ENCODE results near the gene PTTG2.
"Not testable (repeated sequence)": the region's sequence is repeated elsewhere in the genome, so short reads cannot be mapped to it uniquely, and the experiment has no call there.

PTTG2 gene

DNA sequence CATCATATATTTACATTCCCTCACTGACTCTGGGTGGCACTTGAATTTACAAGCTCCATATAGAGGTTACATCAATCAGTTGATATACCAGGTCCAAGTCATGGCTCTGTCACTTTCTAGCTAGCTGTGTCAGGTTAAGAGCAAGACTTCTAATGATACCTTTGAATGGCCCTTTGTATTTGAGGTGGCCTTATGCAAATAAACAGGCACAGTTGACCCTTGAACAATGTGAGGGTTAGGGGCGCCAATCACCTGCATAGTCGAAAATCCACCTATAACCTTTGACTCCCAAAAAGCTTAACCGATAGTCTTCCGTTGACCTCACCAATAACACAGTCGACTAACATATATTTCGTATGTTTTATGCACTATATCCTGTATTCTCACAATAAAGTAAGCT lies 1.3 kb upstream of the PTTG2 start:
- no peak for DNase-seq

- no peak for DNase-seq
Observed at GRCh38 chr4:37960679-37961450, 667 bp downstream of the PTTG2 start.

- DNase-seq = no peak
Observed at GRCh38 chr4:37964734-37965457, 4.7 kb downstream of the PTTG2 start.

GRCh38 chr4:37966044-37966443 lies 5.8 kb downstream of the PTTG2 start:
- DNase-seq = no peak

DNA sequence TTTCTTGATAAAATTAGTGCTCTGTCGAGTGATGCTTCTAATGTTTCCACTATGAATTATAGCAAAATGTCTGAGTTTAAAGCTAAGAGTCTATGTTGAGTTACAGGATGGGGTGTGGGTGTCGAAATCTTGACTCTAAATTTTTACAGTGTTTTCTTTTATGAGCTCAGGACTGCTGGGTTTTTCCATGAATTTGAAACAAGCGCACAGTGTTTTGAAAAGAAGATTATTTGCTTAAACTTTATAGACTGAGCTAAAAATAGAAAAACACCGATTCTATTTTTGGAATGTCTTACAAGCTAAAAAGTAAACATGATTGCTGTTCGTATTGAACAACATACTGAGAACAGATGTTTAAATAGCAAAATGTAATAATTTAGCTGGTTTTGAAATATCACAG lies 7.5 kb downstream of the PTTG2 start:
- no peak for DNase-seq

DNA sequence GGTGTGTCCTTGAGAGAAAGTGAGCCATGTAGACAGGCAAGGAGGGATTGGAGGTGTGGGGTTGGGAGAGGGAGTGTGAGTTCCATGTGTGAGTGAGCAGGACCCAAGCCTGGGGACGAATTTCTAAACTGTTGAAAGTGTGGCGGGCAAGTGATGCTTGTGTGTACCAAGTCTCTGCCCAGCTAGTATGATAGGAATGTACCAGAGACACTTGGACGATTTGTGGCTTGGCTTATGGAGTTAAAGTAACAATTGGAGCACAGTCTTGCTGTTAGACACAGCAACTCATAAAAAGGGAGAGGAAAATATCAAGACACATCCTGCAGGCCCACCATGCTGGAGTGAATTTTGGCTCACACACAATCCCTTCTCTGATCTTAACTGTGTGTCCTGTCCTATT lies 8.5 kb downstream of the PTTG2 start:
- no peak for DNase-seq

- DNase-seq = peak; percentile 28 to 51
Observed at GRCh38 chr4:37970702-37971101, 10.5 kb downstream of the PTTG2 start.

DNA sequence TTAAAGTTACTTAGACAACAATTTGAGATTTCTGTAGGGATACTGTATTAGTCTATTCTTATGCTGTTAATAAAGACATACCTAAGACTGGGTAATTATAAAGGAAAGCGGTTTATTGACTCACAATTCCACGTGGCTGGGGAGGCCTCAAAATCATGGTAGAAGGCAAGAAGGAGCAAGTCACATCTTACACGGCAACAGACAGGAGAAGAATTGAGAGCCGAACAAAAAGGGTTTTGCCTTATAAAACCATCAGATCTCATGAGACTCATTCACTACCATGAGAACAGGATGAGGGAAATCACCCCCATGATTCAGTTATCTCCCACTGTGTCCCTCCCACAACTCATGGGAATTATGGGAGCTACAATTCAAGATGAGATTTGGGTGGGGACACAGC lies 11.0 kb downstream of the PTTG2 start:
- DNase-seq = no peak

DNA sequence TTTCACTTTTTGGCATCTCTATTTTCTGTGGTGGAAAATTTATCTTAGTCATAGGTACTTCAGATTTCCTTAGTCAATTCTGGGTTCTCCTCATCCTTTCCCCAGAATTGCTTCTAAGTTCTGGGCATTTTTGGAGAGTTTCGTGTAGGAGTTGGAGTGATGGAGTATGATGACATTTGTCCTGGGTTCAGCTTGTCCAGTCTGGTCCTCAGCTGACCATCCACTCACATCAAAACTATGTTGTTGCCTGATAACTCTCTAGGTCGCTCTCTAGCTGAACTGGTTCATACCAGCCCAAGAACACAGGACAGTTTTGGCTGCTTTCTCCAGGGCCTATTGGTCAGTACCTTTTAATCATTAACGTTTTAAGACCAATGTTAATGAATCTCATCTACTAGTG lies 13.2 kb downstream of the PTTG2 start:
- no peak for DNase-seq

DNA sequence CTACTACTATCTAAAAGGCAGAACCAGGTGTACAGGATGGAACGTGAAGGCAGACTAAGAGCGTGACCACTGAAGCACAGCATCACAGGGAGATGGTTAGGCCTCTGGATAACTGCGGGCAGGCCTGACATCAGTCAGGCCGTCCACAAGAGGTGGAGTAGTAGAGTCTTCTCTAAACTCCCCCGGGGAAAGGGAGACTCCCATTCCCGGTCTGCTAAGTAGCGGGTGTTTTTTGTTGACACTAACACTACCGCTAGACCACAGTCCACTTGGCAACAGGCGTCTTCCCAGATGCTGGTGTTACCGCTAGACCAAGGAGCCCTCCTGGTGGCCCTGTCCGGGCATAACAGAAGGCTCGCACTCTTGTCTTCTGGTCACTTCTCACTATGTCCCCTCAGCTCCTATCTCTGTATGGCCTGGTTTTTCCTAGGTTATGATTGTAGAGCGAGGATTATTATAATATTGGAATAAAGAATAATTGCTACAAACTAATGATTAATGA lies 15.2 kb downstream of the PTTG2 start:
- DNase-seq = not testable (repeated sequence)

GRCh38 chr4:37976507-37976906 lies 16.3 kb downstream of the PTTG2 start:
- no peak for DNase-seq

GRCh38 chr4:37976991-37977470 lies 16.8 kb downstream of the PTTG2 start:
- peak; percentile 59 to 60 for DNase-seq

GRCh38 chr4:37977471-37978247 lies 17.5 kb downstream of the PTTG2 start:
- DNase-seq = peak; percentile 42 to 62

- DNase-seq = peak; percentile 11
Observed at GRCh38 chr4:37978248-37978924, 18.2 kb downstream of the PTTG2 start.

DNA sequence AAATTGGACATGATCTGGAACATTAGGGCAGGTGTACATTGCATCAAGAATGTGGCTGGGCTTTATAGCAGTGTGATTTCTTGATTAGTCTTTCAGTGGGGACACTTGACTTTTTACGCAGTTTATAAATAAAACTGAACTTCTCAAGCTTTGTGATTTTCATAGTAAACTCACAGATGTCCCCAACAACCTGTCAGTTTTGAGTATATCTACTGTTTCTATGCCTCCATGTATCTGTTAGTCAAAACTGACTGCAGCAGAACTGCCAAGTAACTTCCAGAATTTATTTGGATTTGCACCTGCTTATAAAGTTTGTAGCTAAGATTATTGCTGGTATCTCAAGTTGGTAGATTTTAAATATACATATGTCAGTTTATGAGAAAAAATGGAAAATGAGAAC lies 20.0 kb downstream of the PTTG2 start:
- DNase-seq = no peak

- DNase-seq = no peak
Observed at GRCh38 chr4:37981425-37981824, 21.2 kb downstream of the PTTG2 start.

- no peak for DNase-seq
Observed at GRCh38 chr4:37981844-37982720, 21.9 kb downstream of the PTTG2 start.

- no peak for DNase-seq
Observed at GRCh38 chr4:37982736-37983135, 22.5 kb downstream of the PTTG2 start.

DNA sequence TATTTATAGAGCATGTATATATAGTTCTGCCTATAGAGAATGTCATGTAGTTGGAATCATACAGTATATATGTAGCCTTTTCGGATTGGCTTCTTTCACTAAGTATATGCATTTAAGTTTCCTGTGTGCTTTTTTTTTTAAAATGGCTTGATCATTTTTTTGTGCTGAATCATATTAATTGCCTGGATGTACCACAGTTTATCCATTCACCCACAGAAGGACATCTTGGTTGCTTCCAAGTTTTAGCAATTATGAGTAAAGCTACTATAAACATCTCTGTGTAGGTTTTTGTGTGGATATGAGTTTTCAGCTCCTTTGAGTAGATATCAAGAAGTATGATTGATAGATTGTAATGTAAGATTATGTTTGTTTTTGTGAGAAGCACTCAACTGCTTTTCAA lies 23.8 kb downstream of the PTTG2 start:
- DNase-seq = no peak

- no peak for DNase-seq
Observed at GRCh38 chr4:37985730-37986275, 25.6 kb downstream of the PTTG2 start.

- no peak for DNase-seq
Observed at GRCh38 chr4:37988670-37989069, 28.5 kb downstream of the PTTG2 start.
